SK-N-SH (cell line): Measurements from ENCODE around the gene ZNF280C.

ENCODE experiments used
- CHD2 ChIP-seq: fragments of 150-350 bp; IDR thresholded peaks from 2 replicates; pipeline ENCODE4 v1.6.1; 2018; ENCODE audit warnings: low read length; ENCODE audit not compliant: partially characterized antibody
- CTCF ChIP-seq: fragments of 200-600 bp; sonication (generic); IDR thresholded peaks from 2 replicates; pipeline ENCODE4 v1.6.1; 2017; ENCODE audit warnings: antibody characterized with exemption, mild to moderate bottlenecking, moderate library complexity
- ELF1 ChIP-seq: IDR thresholded peaks from 2 replicates; pipeline ENCODE4 v1.4.0; 2012
- EP300 ChIP-seq, 2 experiments: IDR thresholded peaks; 2 replicates each; pipeline versions ENCODE4 v1.4.0 to v1.6.1; 2012; ENCODE audit warnings: borderline replicate concordance in 1 of 2, low read depth in 1 of 2, low read length in 1 of 2
- FOXJ3 ChIP-seq: sonication (generic); formaldehyde crosslinking; IDR thresholded peaks from 2 replicates; pipeline ENCODE4 v1.5.1; 2020; ENCODE audit warnings: mild to moderate bottlenecking, missing genetic modification reagents
- FOXM1 ChIP-seq: IDR thresholded peaks from 2 replicates; pipeline ENCODE4 v1.4.0; 2012; ENCODE audit warnings: low read depth, mild to moderate bottlenecking
- GABPA ChIP-seq: IDR thresholded peaks from 2 replicates; pipeline ENCODE4 v1.4.0; 2012; ENCODE audit warnings: low read depth, mild to moderate bottlenecking
- POLR2AphosphoS5 ChIP-seq: IDR thresholded peaks from 2 replicates; pipeline ENCODE4 v1.6.1; 2012; ENCODE audit warnings: low read depth, low read length
- REST ChIP-seq: IDR thresholded peaks from 2 replicates; pipeline ENCODE4 v1.6.1; 2012; ENCODE audit warnings: mild to moderate bottlenecking, low read depth, low read length, moderate library complexity
- RFX5 ChIP-seq: IDR thresholded peaks from 2 replicates; pipeline ENCODE4 v1.6.1; 2012; ENCODE audit warnings: mild to moderate bottlenecking, improper control_type of control experiment, low read length
- SIN3A ChIP-seq: IDR thresholded peaks from 2 replicates; pipeline ENCODE4 v1.6.1; 2012; ENCODE audit warnings: low read depth, mild to moderate bottlenecking, low read length, moderate library complexity, borderline replicate concordance
- SMC3 ChIP-seq: IDR thresholded peaks from 2 replicates; pipeline ENCODE4 v1.6.1; 2012; ENCODE audit warnings: low read depth, low read length, improper control_type of control experiment
- TEAD4 ChIP-seq: IDR thresholded peaks from 2 replicates; pipeline ENCODE4 v1.4.0; 2012; ENCODE audit warnings: mild to moderate bottlenecking, borderline replicate concordance; ENCODE audit not compliant: insufficient read depth
- YY1 ChIP-seq: IDR thresholded peaks from 2 replicates; pipeline ENCODE4 v1.4.0; 2012; ENCODE audit warnings: low read depth, mild to moderate bottlenecking

GRCh38 chrX:130174045-130174704 is 94.5 kb downstream of the ZNF280C start:
- TF ChIP-seq SIN3A (no peak), CTCF (no peak), POLR2AphosphoS5 (no peak), YY1 (no peak), FOXJ3 (CRISPR knock-in tag) (no peak), REST (no peak), TEAD4 (no peak), SMC3 (no peak), CHD2 (no peak), FOXM1 (no peak), GABPA (no peak), RFX5 (no peak), EP300 (IDR thresholded peaks at IDR 0.05; ENCODE audit: borderline replicate concordance in 1 of 2, low read depth in 1 of 2, low read length in 1 of 2) (no peak), ELF1 (no peak)
